HG03066 (cell line): ENCODE measurements around the gene CATSPERD.
"Not testable (repeated sequence)": the region's sequence is repeated elsewhere in the genome, so short reads cannot be mapped to it uniquely, and the experiment has no call there.

Source experiments
- ATAC-seq: cut with Tn5 transposase; IDR thresholded peaks from one replicate; pipeline ENCODE4 v1.9.1; 2021; ENCODE audit warnings: low read depth; ENCODE audit not compliant: unreplicated experiment

Gene CATSPERD

GRCh38 chr19:5727453-5728050 lies 7.1 kb downstream of the CATSPERD start:
- no peak for ATAC-seq

GRCh38 chr19:5733172-5733571 lies 12.7 kb downstream of the CATSPERD start:
- ATAC-seq: not testable (repeated sequence)

DNA sequence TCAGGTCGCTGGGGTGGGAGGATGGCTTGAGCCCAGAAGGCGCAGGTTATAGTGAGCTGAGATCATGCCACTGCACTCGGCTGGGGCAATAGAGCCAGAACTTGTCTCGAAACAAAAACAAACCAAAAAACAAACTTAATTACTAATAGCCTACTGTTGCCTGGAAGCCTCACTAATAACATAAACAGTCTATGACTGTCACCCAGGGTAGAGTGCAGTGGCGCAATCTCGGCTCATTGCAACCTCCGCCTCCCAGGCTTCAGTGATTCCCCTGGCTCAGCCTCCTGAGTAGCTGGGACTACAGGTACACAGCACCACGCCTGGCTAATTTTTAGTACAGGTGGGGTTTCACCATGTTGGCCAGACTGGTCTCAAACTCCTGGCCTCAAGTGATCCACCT lies 18.0 kb downstream of the CATSPERD start:
- ATAC-seq: no peak

GRCh38 chr19:5742051-5742450 lies 21.6 kb downstream of the CATSPERD start:
- no peak for ATAC-seq

- ATAC-seq: no peak
Measured at GRCh38 chr19:5743630-5744029, 23.2 kb downstream of the CATSPERD start.

GRCh38 chr19:5744999-5745398 lies 24.6 kb downstream of the CATSPERD start:
- ATAC-seq: not testable (repeated sequence)

GRCh38 chr19:5748920-5749319 lies 28.5 kb downstream of the CATSPERD start:
- ATAC-seq: not testable (repeated sequence)

DNA sequence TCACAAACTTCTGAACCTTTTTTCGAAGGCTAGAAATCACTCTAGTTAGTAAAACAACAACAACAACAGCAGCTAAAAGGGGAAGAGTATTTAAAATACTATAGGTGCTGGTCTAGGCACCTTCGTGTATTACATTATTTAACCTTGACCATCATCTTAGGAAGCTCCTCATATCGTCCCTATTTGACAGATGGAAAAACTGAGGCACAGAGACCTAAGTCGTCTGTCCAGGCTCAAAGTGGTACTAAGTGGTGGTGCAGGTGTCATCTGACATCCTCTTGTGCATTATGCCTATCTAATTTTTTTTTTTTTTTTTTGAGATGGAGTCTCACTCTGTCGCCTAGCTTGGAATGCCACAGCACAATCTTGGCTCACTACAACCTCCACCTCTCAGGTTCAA lies 29.1 kb downstream of the CATSPERD start:
- no peak for ATAC-seq

GRCh38 chr19:5751709-5752108 lies 31.3 kb downstream of the CATSPERD start:
- ATAC-seq: no peak

DNA sequence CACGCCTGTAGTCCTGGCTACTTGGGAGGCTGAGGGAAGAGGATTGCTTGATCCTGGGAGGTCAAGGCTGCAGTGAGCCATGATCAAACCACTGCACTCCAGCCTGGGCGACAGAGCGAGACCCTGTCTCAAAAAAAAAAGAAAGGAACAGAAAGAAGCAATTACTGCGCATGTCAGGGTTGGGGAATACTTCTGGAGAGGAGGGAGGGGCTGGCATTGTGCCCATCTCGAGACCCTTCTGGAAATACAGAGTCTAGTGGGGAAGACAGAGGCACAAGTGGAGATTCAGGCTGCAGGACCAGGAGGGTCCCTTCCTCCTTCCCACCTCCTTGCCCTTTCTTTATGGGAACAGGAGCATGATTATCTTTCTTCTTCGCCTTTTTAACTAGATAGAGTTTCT lies 33.3 kb downstream of the CATSPERD start:
- ATAC-seq: no peak

- no peak for ATAC-seq
Measured at GRCh38 chr19:5762608-5763217, 42.3 kb downstream of the CATSPERD start.

GRCh38 chr19:5765220-5765619 lies 44.8 kb downstream of the CATSPERD start:
- no peak for ATAC-seq

- no peak for ATAC-seq
Measured at GRCh38 chr19:5767949-5768348, 47.5 kb downstream of the CATSPERD start.

- no peak for ATAC-seq
Measured at GRCh38 chr19:5772416-5772815, 52.0 kb downstream of the CATSPERD start.

GRCh38 chr19:5773276-5773675 lies 52.8 kb downstream of the CATSPERD start:
- no peak for ATAC-seq

DNA sequence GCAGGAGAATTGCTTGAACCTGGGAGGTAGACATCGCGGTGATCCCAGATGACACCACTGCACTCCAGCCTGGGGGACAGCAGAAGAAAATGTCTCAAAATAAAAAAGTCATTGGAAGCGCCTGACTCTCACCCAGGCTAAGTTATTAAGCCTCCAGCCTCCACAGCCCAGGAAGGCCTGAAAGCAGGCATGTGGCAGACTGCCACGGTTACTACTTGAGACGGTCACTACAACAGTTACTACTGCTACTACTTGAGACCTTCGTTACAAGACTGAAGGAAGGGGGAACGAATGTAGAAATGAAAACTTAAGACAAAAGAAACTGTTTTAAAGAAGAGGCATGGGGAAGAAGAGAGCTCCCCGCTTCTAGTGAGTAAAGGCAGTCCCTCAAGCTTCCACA lies 54.5 kb downstream of the CATSPERD start:
- no peak for ATAC-seq

DNA sequence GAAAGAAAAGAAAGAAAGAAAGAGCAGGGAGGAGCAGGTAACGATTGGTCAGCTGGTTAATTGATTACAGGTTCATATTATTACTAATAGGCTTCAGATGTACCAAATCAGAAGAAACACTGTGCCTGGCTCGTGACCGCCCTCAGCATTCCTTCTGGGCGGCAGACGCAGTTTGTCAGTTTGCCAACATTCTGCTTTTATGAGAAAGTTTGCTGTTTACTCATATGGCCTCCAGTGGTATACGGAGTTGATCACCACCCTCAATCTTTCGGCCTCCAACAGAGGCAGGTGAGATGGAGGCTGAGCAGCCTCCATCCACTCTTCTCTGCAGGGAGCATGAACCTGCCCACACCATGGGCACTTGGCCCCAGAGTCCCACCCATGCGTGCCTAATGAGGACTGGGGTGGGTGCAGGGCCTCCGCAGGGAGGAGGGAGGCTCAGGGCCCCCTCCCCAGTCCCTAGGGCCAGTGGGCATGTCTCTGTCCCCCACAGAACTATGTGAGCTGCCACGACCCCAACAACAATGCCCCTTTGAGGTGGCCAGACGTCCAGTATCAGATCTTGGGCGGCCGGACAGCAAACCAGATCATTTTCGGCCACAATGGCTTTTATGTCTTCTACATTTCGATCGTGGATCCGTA lies 55.4 kb downstream of the CATSPERD start:
- no peak for ATAC-seq

GRCh38 chr19:5778402-5778801 lies 58.0 kb downstream of the CATSPERD start:
- ATAC-seq: no peak

GRCh38 chr19:5780916-5781315 lies 60.5 kb downstream of the CATSPERD start:
- ATAC-seq: not testable (repeated sequence)

GRCh38 chr19:5782322-5782721 lies 61.9 kb downstream of the CATSPERD start:
- no peak for ATAC-seq

DNA sequence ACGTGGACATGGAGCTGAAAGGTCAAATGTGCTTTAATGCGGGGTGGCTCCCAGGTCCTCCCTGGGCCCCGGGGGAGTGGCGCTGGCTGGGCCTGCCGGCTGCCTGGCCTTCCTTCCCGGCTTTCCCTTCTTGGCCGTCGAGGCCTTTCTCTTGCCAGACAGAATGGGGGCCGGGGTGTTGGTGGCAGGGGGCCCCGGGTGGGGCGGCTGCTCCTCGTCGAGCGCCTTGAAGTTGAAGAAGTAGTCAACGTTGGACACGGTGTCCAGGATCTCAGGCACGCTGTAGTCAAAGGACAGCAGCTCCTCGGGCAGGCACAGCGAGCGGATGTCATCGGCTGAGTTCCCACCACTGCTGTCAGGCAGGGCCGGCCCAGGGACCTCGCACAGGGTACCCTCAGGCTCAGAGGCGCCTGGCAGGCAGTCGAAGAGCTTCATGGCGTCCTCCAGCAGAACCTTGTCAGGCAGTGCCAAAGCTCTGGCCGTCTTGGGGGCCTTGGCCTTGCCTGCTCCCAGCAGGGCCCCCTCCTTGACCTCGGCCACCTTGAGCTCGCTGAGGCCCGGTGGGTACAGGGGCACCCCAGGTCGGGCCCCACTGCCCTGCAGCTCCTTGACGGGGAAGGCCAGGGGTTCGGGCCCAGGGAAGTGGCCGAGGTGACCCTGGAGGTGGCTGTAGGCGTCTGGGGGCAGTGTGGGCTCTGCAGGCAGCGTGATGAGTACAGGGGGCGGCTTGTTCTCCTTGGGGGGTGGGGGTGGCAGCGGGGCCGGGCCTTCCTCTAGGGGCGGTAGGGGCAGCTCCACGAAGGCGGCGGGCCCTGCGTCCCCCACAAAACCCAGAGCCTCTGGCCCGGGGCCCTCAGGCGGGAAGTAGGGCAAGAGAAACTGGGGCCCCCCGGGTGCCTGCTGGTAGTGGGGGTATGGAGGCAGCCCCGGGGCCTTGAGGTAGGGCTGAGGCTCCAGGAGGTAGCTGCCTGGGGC lies 62.8 kb downstream of the CATSPERD start:
- no peak for ATAC-seq
